ENCODE data around the gene COMP. TPM values are rescaled to one million over a fixed set of nuclear protein-coding genes. Genes with fewer than 3 reads are reported as not detected.

The COMP gene
- total RNA-seq, 3 donors from 2014 or later (not counting 1 experiment from before 2014, with no cell fraction given) = not detected

DNA sequence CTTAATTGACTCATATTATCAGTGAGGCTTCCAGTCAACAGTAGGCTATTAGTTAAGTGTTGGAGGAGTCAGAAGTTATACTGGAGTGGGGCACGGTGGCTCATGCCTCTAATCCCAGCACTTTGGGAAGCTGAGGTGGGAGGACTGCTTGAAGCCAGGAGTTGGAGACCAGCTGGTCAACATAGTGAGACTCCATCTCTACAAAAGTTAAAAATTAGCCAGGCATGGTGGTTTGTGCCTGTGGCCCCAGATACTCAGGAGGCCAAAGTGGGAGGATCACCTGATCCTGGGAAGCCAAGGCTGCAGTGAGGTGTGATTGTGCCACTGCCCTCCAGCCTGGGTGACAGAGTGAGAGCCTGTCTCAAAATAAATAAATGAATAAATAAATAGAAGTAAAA lies 53.2 kb downstream of the COMP start:
- H3K36me3 Mint-ChIP-seq = no peaks in the 10 kb centered on the region
- no peak overlapping the region for H3K4me3 Mint-ChIP-seq
- Histone ChIP-seq H3K4me3 (ENCODE audit: low read length) (no peak overlapping the region), H3K27ac (ENCODE audit: low read length) (no peak overlapping the region), H3K4me1 (ENCODE audit: control insufficient read depth, insufficient read depth, low read length) (peaks cover 3% of the 10 kb centered on the region), H3K9me3 (ENCODE audit: control insufficient read depth, insufficient read depth, low read length) (no peaks in the 10 kb centered on the region), H3K27me3 (ENCODE audit: control insufficient read depth, insufficient read depth, low read length) (no peaks in the 10 kb centered on the region), H3K36me3 (ENCODE audit: control insufficient read depth, insufficient read depth, low read length) (no peaks in the 10 kb centered on the region)
- no peaks in the 10 kb centered on the region for H3K27me3 Mint-ChIP-seq (ENCODE audit: low read depth in 2 of 2)
- 100% methylated on average over 1 of the region's 1 CpG for WGBS (ENCODE audit: insufficient coverage)
- TF ChIP-seq, protein P1, sequence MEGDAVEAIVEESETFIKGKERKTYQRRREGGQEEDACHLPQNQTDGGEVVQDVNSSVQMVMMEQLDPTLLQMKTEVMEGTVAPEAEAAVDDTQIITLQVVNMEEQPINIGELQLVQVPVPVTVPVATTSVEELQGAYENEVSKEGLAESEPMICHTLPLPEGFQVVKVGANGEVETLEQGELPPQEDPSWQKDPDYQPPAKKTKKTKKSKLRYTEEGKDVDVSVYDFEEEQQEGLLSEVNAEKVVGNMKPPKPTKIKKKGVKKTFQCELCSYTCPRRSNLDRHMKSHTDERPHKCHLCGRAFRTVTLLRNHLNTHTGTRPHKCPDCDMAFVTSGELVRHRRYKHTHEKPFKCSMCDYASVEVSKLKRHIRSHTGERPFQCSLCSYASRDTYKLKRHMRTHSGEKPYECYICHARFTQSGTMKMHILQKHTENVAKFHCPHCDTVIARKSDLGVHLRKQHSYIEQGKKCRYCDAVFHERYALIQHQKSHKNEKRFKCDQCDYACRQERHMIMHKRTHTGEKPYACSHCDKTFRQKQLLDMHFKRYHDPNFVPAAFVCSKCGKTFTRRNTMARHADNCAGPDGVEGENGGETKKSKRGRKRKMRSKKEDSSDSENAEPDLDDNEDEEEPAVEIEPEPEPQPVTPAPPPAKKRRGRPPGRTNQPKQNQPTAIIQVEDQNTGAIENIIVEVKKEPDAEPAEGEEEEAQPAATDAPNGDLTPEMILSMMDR (IDR thresholded peaks at IDR 0.05) = no peak
- intact Hi-C loops (cut with micrococcal nuclease) = no loop called here
- DNase-seq = no peak
- H3K27ac Mint-ChIP-seq = no peak overlapping the region
- no peak for ATAC-seq
- no peaks in the 10 kb centered on the region for H3K9me3 Mint-ChIP-seq
- no peaks in the 10 kb centered on the region for H3K4me1 Mint-ChIP-seq

- no peaks in the 10 kb centered on the region for H3K9me3 Mint-ChIP-seq
- DNase-seq (no peak), ATAC-seq (no peak)
- Histone ChIP-seq H3K27ac (ENCODE audit: low read length) (no peak overlapping the region), H3K36me3 (ENCODE audit: control insufficient read depth, insufficient read depth, low read length) (no peaks in the 10 kb centered on the region), H3K4me3 (ENCODE audit: low read length) (no peak overlapping the region), H3K9me3 (ENCODE audit: control insufficient read depth, insufficient read depth, low read length) (no peaks in the 10 kb centered on the region), H3K27me3 (ENCODE audit: control insufficient read depth, insufficient read depth, low read length) (no peaks in the 10 kb centered on the region), H3K4me1 (ENCODE audit: control insufficient read depth, insufficient read depth, low read length) (peaks cover 3% of the 10 kb centered on the region)
- no peaks in the 10 kb centered on the region for H3K27me3 Mint-ChIP-seq (ENCODE audit: low read depth in 2 of 2)
- H3K36me3 Mint-ChIP-seq = no peaks in the 10 kb centered on the region
- H3K27ac Mint-ChIP-seq = no peak overlapping the region
- 90% methylated on average over 9 of the region's 10 CpGs for WGBS (ENCODE audit: insufficient coverage)
- H3K4me3 Mint-ChIP-seq = no peak overlapping the region
- H3K4me1 Mint-ChIP-seq = peaks cover 2% of the 10 kb centered on the region in 2 donors
- intact Hi-C loops (cut with micrococcal nuclease) = no loop called here
- TF ChIP-seq, protein P1 (IDR thresholded peaks at IDR 0.05) = no peak
Observed at GRCh38 chr19:18737337-18737953, 53.7 kb downstream of the COMP start.

DNA sequence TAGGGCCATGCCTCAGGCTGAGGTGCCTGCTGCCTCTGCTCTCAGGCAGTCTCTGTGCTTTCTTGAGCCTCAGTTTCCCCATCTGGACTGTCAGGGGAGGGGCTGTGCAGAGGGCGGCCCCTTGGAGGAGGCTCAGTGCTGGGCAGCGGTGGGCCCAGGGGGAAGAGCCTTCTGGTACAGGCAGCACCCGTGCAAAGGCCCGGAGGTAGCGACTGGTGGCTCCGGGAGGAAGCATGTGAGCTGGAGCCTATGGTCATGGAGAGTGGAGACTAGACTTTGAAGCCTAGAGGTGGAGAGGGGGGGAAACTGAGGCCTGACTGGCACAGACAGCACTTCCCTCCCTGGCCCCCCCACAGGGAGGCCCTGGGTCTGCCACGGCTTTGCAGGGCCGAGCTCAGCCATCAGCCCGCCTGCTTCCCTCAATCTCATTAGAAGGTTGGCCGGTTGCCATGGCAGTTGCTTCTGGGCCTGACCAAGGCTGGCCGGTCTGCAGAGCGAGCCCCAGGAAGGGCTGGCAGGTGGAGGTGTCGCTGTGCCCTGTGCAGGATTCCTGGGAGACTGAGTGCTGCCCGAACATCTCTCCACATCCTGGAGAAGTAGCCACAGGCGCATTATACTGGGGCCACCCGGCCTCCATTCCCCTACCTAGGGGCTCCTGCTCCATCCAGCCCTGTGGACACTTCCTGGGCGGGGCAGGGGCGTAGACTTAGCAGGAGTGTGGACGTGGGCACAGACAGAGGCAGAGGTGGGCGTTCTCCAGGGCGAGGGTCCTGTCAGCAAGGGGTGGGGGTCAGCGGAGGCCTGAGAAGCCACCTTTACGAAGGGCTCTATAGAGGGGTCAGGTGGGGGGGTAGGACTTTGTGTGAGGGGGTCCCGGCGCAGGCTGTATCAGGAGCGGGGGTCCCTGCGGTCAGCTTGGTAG lies 54.4 kb downstream of the COMP start:
- no peak overlapping the region for H3K4me3 Mint-ChIP-seq
- H3K9me3 Mint-ChIP-seq = no peaks in the 10 kb centered on the region
- H3K4me1 ChIP-seq (ENCODE audit: control insufficient read depth, insufficient read depth, low read length) = peaks cover 4% of the 10 kb centered on the region
- intact Hi-C loops (cut with micrococcal nuclease) = no loop called here
- no peaks in the 10 kb centered on the region for H3K36me3 ChIP-seq (ENCODE audit: control insufficient read depth, insufficient read depth, low read length)
- TF ChIP-seq, protein P1 (IDR thresholded peaks at IDR 0.05) = no peak
- no peak for ATAC-seq
- 92% methylated on average over 27 of the region's 27 CpGs for whole genome bisulfite sequencing (ENCODE audit: insufficient coverage)
- no peak for DNase-seq
- H3K27ac Mint-ChIP-seq = no peak overlapping the region
- H3K9me3 ChIP-seq (ENCODE audit: control insufficient read depth, insufficient read depth, low read length) = no peaks in the 10 kb centered on the region
- H3K36me3 Mint-ChIP-seq = no peaks in the 10 kb centered on the region
- H3K27me3 ChIP-seq (ENCODE audit: control insufficient read depth, insufficient read depth, low read length) = no peaks in the 10 kb centered on the region
- H3K4me3 ChIP-seq (ENCODE audit: low read length) = no peak overlapping the region
- no peaks in the 10 kb centered on the region for H3K27me3 Mint-ChIP-seq (ENCODE audit: low read depth in 2 of 2)
- H3K4me1 Mint-ChIP-seq = peaks cover 6 to 7% of the 10 kb centered on the region in 2 donors
- no peak overlapping the region for H3K27ac ChIP-seq (ENCODE audit: low read length)

Measured in natural killer cell (primary cell).